Measurements from ENCODE around the gene PHLDA3. TPM values are rescaled to one million over a fixed set of nuclear protein-coding genes. Genes with fewer than 3 reads are reported as not detected.
A peak's percentile ranks its signal among the peaks of the same experiment; 100 is the strongest.

The PHLDA3 gene
- total and polyA plus RNA-seq, 2 of the 13 experiments (the other 11 are each of a cell fraction or from before 2014, with no cell fraction given), result 16.7 to 33.6 TPM

DNA sequence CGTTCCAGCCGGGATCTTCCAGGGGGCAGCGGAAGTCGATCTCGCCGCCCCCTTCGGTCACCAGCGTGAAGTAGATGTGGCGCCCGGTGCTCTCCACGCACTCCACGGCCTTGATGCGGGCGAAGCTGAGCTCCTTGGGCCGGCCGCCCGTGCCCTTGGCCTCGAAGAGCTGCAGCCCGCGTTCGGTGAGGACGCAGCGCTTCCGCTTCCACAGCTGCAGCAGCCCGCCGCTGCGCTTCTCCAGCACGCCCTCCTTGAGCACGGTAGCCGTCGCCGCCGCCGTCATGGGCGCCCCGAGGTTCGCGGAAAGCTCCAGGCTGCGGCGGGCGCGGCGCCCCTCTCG, 516 bp downstream of the PHLDA3 start (continued):
- TF ChIP-seq ZBTB49 (CRISPR knock-in tag; IDR thresholded peaks at IDR 0.05; ENCODE audit: borderline replicate concordance), result 0 out of 2 replicates have a peak, but pooled peaks have one; percentile 53
- TF ChIP-seq YY1 (IDR thresholded peaks at IDR 0.05; ENCODE audit: insufficient read depth, insufficient replicate concordance, low read depth, low read length), result peak; percentile 20
- TF ChIP-seq, protein P1, sequence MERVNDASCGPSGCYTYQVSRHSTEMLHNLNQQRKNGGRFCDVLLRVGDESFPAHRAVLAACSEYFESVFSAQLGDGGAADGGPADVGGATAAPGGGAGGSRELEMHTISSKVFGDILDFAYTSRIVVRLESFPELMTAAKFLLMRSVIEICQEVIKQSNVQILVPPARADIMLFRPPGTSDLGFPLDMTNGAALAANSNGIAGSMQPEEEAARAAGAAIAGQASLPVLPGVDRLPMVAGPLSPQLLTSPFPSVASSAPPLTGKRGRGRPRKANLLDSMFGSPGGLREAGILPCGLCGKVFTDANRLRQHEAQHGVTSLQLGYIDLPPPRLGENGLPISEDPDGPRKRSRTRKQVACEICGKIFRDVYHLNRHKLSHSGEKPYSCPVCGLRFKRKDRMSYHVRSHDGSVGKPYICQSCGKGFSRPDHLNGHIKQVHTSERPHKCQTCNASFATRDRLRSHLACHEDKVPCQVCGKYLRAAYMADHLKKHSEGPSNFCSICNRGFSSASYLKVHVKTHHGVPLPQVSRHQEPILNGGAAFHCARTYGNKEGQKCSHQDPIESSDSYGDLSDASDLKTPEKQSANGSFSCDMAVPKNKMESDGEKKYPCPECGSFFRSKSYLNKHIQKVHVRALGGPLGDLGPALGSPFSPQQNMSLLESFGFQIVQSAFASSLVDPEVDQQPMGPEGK (CRISPR knock-in tag; IDR thresholded peaks at IDR 0.05), result peak; percentile 59
- TF ChIP-seq POLR2G (IDR thresholded peaks at IDR 0.05; ENCODE audit: low read depth, low read length), result no peak
- TF ChIP-seq, protein P2, sequence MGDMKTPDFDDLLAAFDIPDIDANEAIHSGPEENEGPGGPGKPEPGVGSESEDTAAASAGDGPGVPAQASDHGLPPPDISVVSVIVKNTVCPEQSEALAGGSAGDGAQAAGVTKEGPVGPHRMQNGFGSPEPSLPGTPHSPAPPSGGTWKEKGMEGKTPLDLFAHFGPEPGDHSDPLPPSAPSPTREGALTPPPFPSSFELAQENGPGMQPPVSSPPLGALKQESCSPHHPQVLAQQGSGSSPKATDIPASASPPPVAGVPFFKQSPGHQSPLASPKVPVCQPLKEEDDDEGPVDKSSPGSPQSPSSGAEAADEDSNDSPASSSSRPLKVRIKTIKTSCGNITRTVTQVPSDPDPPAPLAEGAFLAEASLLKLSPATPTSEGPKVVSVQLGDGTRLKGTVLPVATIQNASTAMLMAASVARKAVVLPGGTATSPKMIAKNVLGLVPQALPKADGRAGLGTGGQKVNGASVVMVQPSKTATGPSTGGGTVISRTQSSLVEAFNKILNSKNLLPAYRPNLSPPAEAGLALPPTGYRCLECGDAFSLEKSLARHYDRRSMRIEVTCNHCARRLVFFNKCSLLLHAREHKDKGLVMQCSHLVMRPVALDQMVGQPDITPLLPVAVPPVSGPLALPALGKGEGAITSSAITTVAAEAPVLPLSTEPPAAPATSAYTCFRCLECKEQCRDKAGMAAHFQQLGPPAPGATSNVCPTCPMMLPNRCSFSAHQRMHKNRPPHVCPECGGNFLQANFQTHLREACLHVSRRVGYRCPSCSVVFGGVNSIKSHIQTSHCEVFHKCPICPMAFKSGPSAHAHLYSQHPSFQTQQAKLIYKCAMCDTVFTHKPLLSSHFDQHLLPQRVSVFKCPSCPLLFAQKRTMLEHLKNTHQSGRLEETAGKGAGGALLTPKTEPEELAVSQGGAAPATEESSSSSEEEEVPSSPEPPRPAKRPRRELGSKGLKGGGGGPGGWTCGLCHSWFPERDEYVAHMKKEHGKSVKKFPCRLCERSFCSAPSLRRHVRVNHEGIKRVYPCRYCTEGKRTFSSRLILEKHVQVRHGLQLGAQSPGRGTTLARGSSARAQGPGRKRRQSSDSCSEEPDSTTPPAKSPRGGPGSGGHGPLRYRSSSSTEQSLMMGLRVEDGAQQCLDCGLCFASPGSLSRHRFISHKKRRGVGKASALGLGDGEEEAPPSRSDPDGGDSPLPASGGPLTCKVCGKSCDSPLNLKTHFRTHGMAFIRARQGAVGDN (CRISPR knock-in tag; IDR thresholded peaks at IDR 0.05), result peak; percentile 65
- TF ChIP-seq, protein P3, sequence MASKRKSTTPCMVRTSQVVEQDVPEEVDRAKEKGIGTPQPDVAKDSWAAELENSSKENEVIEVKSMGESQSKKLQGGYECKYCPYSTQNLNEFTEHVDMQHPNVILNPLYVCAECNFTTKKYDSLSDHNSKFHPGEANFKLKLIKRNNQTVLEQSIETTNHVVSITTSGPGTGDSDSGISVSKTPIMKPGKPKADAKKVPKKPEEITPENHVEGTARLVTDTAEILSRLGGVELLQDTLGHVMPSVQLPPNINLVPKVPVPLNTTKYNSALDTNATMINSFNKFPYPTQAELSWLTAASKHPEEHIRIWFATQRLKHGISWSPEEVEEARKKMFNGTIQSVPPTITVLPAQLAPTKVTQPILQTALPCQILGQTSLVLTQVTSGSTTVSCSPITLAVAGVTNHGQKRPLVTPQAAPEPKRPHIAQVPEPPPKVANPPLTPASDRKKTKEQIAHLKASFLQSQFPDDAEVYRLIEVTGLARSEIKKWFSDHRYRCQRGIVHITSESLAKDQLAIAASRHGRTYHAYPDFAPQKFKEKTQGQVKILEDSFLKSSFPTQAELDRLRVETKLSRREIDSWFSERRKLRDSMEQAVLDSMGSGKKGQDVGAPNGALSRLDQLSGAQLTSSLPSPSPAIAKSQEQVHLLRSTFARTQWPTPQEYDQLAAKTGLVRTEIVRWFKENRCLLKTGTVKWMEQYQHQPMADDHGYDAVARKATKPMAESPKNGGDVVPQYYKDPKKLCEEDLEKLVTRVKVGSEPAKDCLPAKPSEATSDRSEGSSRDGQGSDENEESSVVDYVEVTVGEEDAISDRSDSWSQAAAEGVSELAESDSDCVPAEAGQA (IDR thresholded peaks at IDR 0.05; ENCODE audit: low read depth), result no peak
- TF ChIP-seq, protein P3 (CRISPR knock-in tag; IDR thresholded peaks at IDR 0.05; ENCODE audit: borderline replicate concordance), result no peak
- peak; percentile 72 for TF ChIP-seq GABPB1 (CRISPR knock-in tag; IDR thresholded peaks at IDR 0.05)
- peak; percentile 58; the same call in 1 of the 2 replicates for TF ChIP-seq SKIL (CRISPR knock-in tag; IDR thresholded peaks at IDR 0.05; ENCODE audit: borderline replicate concordance)
- no peak for TF ChIP-seq ZNF567 (CRISPR knock-in tag; IDR thresholded peaks at IDR 0.05; ENCODE audit: borderline replicate concordance)
- TF ChIP-seq ZNF20 (CRISPR knock-in tag; IDR thresholded peaks at IDR 0.05), result no peak
- TF ChIP-seq ZNF530 (CRISPR knock-in tag; IDR thresholded peaks at IDR 0.05; ENCODE audit: low read depth), result no peak
